ENCODE data around the gene PSORS1C1.
A peak's percentile ranks its signal among the peaks of the same experiment; 100 is the strongest.

PSORS1C1 gene

DNA sequence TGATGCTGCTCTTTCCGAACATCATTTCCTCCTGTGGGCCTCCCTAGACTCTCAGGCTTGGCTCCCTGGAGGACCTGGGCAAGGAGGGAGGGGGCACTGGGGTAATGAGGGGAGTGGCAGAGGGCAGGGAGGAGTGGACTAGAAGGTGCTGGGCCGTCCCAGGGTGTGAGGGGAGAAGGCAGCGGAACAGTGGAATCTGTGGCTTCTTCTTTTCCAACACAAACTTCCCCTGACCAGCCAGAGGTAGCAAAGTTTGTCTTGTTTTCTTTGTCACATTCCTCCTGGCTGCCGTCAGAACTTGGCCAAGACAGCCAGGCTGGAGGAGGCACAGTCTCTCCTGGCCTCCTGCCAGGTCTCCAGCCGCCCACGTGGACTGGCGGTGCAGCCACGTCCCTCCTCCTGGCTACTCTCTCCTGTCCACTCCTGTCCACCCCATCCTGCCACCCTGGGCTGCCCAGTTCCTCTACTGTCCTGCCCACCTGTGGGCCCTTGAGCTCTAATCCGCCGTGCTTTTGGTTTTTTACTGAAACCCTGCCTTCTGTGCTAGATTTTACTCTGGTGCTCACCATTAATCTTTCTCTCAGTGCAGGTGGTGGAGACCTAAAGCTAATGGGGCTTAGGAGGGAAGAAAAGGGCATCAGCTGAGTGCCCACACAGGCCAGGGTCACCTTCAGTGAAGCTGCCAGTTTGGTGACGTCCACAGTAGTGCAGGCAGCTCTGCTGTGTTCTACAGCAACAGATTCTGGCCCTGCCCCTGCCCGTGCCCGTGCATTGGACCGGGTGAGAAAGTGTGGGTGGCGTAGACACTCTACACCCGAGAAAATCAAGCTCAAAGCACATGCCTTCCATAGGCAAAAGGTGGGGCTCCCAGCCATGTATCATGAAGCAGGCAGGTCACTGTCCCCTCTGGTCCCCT lies 8.4 kb downstream of the PSORS1C1 start:
- Histone ChIP-seq H3K9me3 (ENCODE audit: control insufficient read depth, low read length) (no peaks in the 10 kb centered on the region), H3K27ac (peak overlapping the region; percentile 91), H3K79me2 (peaks cover 12% of the 10 kb centered on the region), H3K4me3 (ENCODE audit: low read depth, low read length) (no peak overlapping the region), H3K9ac (no peak overlapping the region), H3K27me3 (ENCODE audit: control insufficient read depth, insufficient read depth, low read length) (no peaks in the 10 kb centered on the region), H3K4me1 (peaks cover 47% of the 10 kb centered on the region), H2AFZ (peak overlapping the region; percentile 76), H3K36me3 (ENCODE audit: control insufficient read depth, insufficient read depth, low read length) (no peaks in the 10 kb centered on the region), H3K4me2 (ENCODE audit: low read length) (no peak overlapping the region)
- TF ChIP-seq, protein P1, sequence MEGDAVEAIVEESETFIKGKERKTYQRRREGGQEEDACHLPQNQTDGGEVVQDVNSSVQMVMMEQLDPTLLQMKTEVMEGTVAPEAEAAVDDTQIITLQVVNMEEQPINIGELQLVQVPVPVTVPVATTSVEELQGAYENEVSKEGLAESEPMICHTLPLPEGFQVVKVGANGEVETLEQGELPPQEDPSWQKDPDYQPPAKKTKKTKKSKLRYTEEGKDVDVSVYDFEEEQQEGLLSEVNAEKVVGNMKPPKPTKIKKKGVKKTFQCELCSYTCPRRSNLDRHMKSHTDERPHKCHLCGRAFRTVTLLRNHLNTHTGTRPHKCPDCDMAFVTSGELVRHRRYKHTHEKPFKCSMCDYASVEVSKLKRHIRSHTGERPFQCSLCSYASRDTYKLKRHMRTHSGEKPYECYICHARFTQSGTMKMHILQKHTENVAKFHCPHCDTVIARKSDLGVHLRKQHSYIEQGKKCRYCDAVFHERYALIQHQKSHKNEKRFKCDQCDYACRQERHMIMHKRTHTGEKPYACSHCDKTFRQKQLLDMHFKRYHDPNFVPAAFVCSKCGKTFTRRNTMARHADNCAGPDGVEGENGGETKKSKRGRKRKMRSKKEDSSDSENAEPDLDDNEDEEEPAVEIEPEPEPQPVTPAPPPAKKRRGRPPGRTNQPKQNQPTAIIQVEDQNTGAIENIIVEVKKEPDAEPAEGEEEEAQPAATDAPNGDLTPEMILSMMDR (IDR thresholded peaks at IDR 0.05): no peak

DNA sequence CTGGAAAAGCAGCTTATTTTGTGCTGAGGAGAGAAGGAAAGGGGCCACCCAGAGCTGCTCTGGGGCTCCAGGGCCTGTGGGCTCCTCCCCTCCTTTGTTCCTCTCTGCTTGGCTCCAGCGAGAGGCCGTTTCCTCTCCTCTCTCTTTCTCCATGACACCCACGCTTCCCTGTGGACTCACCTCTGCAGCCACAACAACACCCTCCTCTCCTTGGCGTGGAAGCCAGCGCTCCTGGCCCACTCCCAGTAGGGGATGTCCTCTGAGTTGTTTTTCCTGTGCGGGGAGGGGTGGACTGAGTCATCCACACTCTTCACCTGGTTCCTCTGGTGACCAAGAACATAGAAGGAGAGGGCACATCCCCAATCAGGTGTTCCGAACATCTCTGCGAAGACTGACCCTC lies 10.6 kb downstream of the PSORS1C1 start:
- H2AFZ ChIP-seq: peak overlapping the region; percentile 79
- H3K9ac ChIP-seq: no peak overlapping the region
- H3K4me3 ChIP-seq (ENCODE audit: low read depth, low read length): no peak overlapping the region
- H3K4me1 ChIP-seq: peaks cover 48% of the 10 kb centered on the region
- no peaks in the 10 kb centered on the region for H3K27me3 ChIP-seq (ENCODE audit: control insufficient read depth, insufficient read depth, low read length)
- H3K9me3 ChIP-seq (ENCODE audit: control insufficient read depth, low read length): no peaks in the 10 kb centered on the region
- H3K4me2 ChIP-seq (ENCODE audit: low read length): no peak overlapping the region
- H3K79me2 ChIP-seq: peaks cover 4% of the 10 kb centered on the region
- TF ChIP-seq, protein P1 (IDR thresholded peaks at IDR 0.05): no peak
- no peaks in the 10 kb centered on the region for H3K36me3 ChIP-seq (ENCODE audit: control insufficient read depth, insufficient read depth, low read length)
- H3K27ac ChIP-seq: peak overlapping the region; percentile 26

DNA sequence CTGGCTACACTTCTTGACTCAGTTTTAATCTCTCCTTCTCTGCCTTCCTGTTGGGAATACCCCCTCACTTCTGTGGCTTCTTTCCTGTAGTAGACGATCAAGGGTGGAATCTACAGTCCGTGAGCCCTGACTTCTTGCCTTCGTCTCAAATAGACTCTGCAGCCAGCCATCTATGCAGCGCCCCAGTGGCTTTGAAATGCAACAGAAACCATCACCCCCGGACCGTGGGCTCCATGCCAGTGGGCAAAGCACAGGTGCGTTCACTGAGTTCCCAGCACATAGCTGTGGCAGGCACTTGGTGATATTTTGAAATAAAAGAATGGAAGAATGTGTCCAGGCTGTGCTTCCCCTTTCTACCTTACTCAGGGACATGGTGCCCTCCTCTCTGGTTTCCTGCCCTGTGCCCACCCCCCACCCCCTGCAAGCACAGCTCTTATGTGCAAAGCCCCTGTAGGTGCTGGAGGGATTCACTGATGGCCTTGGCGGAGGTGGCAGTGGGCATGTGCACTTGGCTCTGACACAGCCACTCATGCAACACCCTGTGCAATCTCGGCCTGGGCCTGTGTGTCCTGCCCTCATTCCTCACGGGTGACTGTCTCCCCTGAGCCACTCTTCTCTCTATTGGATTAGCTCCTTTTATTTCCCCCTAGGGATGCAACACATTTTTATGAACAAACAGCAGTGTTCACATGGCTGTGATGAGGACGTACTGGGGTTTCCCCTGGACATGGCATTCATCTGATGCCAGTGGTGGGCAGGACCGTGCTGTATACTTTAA lies 11.2 kb downstream of the PSORS1C1 start:
- Histone ChIP-seq H3K27ac (peak overlapping the region; percentile 26), H3K9me3 (ENCODE audit: control insufficient read depth, low read length) (no peaks in the 10 kb centered on the region), H3K4me3 (ENCODE audit: low read depth, low read length) (no peak overlapping the region), H2AFZ (peak overlapping the region; percentile 79), H3K9ac (no peak overlapping the region), H3K4me2 (ENCODE audit: low read length) (no peak overlapping the region), H3K4me1 (peaks cover 48% of the 10 kb centered on the region), H3K79me2 (peaks cover 4% of the 10 kb centered on the region), H3K36me3 (ENCODE audit: control insufficient read depth, insufficient read depth, low read length) (no peaks in the 10 kb centered on the region), H3K27me3 (ENCODE audit: control insufficient read depth, insufficient read depth, low read length) (no peaks in the 10 kb centered on the region)
- TF ChIP-seq, protein P1 (IDR thresholded peaks at IDR 0.05): no peak

DNA sequence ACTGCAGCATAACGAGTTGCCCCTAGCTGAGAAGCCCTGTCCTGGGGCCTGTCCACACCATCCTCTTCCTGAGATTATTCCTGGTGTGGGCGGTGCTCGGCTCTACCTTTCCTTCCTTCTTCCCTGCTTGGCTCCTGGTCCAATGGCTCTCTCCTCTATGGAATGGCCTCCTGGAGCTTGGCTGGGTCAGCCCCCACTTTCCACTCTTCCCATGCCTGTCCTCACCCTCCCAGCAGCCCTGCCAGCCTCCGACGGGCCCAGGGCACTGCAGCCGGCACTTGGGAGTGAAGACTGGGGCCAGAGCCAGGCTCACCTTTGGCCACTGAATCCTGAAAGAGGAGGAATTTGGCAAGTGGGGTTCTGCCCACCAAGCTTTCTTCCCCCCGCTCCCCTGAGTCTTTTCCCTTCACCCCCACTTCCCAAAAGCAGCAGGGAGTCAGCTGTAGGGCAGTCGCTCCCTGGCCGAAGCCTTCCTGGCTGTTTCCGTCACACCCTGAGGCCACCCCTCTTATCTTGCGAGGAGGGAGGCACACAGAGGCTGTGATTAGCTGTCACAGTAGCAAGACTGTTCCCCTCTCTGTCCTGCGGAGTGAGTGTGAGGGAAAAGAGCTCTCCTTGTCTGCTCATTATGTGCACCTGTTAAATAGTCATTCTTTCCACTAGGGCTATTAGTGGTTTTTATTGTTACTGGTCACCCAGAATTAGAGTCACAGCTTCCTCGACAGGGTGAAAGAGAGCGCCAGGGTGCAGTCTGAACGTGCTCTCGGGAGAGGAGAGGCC lies 12.0 kb downstream of the PSORS1C1 start:
- H3K4me3 ChIP-seq (ENCODE audit: low read depth, low read length): no peak overlapping the region
- H3K4me2 ChIP-seq (ENCODE audit: low read length): no peak overlapping the region
- H3K27me3 ChIP-seq (ENCODE audit: control insufficient read depth, insufficient read depth, low read length): no peaks in the 10 kb centered on the region
- peaks cover 42% of the 10 kb centered on the region for H3K4me1 ChIP-seq
- no peaks in the 10 kb centered on the region for H3K36me3 ChIP-seq (ENCODE audit: control insufficient read depth, insufficient read depth, low read length)
- H2AFZ ChIP-seq: no peak overlapping the region
- TF ChIP-seq, protein P1 (IDR thresholded peaks at IDR 0.05): no peak
- no peak overlapping the region for H3K9ac ChIP-seq
- no peak overlapping the region for H3K27ac ChIP-seq
- H3K9me3 ChIP-seq (ENCODE audit: control insufficient read depth, low read length): no peaks in the 10 kb centered on the region
- H3K79me2 ChIP-seq: peaks cover 4% of the 10 kb centered on the region

Data from parathyroid adenoma (tissue), 2 donors.